HG02642 (cell line): ENCODE measurements around the gene KLF7.

Experiments
- ATAC-seq: cut with Tn5 transposase; IDR thresholded peaks from one replicate; pipeline ENCODE4 v1.9.1; 2021; ENCODE audit warnings: mild to moderate bottlenecking; ENCODE audit not compliant: unreplicated experiment, poor library complexity

Gene KLF7

GRCh38 chr2:207107131-207107530 is 58.6 kb downstream of the KLF7 start:
- no peak for ATAC-seq

GRCh38 chr2:207103132-207103531 is 62.6 kb downstream of the KLF7 start:
- ATAC-seq = no peak

GRCh38 chr2:207101984-207102383 is 63.8 kb downstream of the KLF7 start:
- no peak for ATAC-seq

GRCh38 chr2:207097278-207097677 is 68.5 kb downstream of the KLF7 start:
- no peak for ATAC-seq

- no peak for ATAC-seq
Observed at GRCh38 chr2:207095963-207096362, 69.8 kb downstream of the KLF7 start.

GRCh38 chr2:207093234-207093633 is 72.5 kb downstream of the KLF7 start:
- ATAC-seq = no peak

GRCh38 chr2:207092818-207093217 is 72.9 kb downstream of the KLF7 start:
- no peak for ATAC-seq

- no peak for ATAC-seq
Observed at GRCh38 chr2:207091928-207092327, 73.8 kb downstream of the KLF7 start.

GRCh38 chr2:207091176-207091575 is 74.6 kb downstream of the KLF7 start:
- ATAC-seq = no peak

- ATAC-seq = no peak
Observed at GRCh38 chr2:207090389-207090788, 75.4 kb downstream of the KLF7 start.

- no peak for ATAC-seq
Observed at GRCh38 chr2:207088839-207089238, 76.9 kb downstream of the KLF7 start.

GRCh38 chr2:207088276-207088675 is 77.5 kb downstream of the KLF7 start:
- ATAC-seq = no peak

- no peak for ATAC-seq
Observed at GRCh38 chr2:207087046-207087902, 78.5 kb downstream of the KLF7 start.

GRCh38 chr2:207086136-207086535 is 79.6 kb downstream of the KLF7 start:
- ATAC-seq = no peak

GRCh38 chr2:207085110-207085509 is 80.6 kb downstream of the KLF7 start:
- ATAC-seq = no peak

- ATAC-seq = no peak
Observed at GRCh38 chr2:207083361-207084110, 82.2 kb downstream of the KLF7 start.

GRCh38 chr2:207082619-207083018 is 83.1 kb downstream of the KLF7 start:
- no peak for ATAC-seq

GRCh38 chr2:207078186-207078798 is 87.5 kb downstream of the KLF7 start:
- ATAC-seq = no peak

GRCh38 chr2:207077266-207077665 is 88.5 kb downstream of the KLF7 start:
- ATAC-seq = no peak

GRCh38 chr2:207075456-207075855 is 90.3 kb downstream of the KLF7 start:
- no peak for ATAC-seq
